Raji (cell line): ENCODE measurements around the gene JMJD4.

ENCODE experiments used
- POLR2A ChIP-seq: IDR thresholded peaks from 2 replicates; pipeline ENCODE4 v1.6.1; 2011; ENCODE audit warnings: low read depth, low read length, control low read depth; ENCODE audit not compliant: insufficient read depth

JMJD4 gene

DNA sequence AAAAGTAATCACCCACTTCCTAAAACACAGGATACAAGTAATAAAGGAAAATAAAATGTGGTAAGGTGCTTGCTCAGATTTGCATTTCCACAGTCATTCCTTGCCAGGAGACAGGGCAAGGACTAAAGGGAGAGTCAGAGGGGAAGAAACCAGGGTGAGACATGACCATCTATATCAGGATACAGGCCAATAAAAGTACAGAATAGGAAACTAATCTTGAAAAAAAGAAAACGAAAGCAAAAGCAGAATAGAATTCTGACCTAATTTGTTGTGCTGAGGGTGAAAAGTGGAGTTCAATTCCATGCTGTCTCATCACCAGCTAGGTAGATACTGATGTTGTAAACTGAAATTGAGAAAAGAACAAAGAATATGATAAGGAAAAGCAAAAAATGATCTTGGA is 27.3 kb downstream of the JMJD4 start:
- no peak for TF ChIP-seq POLR2A

DNA sequence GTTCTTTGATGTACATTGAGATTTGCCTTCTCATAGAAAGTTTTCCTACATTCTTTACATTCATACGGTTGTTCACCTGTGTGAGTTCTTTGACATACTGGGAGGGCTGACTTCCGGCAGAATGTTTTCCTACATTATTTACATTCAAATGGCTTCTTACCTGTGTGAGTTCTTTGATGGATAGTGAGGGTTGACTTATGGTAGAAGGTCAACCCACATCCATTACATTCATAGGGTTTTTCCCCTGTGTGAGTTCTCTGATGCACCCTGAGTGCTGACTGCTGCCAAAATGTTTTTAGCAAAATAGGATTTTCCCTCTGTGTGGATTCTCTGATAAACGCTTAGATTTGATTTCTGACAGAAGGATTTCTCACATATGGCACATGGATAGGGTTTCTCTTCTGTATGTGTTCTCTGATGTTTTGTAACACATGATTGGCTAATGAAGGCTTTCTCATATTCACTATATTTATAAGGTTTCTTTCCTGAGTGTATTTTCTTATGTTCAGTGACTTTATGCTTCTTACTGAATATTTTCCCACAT is 37.7 kb downstream of the JMJD4 start:
- TF ChIP-seq POLR2A = no peak

DNA sequence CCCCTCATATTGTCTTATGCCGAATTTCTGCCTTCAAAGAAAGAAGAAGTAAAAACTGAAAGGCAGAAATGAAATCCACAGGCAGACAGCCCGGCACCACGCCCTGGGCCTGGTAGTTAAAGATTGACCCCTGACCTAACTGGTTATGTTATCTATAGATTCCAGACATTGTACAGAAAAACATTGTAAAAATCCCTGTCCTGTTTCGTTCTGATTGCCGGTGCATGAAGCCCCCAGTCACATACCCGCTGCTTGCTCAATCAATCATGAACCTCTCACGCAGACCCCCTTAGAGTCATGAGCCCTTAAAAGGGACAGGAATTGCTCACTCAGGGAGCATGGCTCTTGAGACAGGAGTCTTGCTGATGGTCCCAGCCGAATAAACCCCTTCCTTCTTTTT is 49.3 kb downstream of the JMJD4 start:
- TF ChIP-seq POLR2A = no peak
